Measurements from ENCODE around the gene KIF13A.
"Not testable (repeated sequence)": the region's sequence is repeated elsewhere in the genome, so short reads cannot be mapped to it uniquely, and the experiment has no call there.

The KIF13A gene

DNA sequence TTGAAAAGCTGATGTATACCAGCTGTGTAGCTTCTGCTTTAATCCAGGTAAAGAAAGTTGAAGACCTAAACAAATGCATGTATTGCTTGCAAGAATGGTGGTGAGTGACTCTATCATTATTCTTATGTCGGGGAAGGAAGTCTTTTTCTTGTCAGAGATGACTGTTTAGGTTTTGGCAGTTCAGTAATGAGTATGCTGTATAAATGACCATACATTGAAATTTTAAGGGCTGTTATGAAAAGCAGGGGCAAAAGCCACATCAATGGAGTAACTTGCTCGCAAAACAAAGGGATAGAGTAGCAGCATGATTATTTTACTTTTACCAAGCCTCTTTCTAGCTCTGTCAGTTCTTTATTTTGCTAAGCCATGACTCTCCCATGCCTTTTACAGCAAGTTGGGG, 224.8 kb downstream of the KIF13A start:
- DNase-seq: no peak

DNA sequence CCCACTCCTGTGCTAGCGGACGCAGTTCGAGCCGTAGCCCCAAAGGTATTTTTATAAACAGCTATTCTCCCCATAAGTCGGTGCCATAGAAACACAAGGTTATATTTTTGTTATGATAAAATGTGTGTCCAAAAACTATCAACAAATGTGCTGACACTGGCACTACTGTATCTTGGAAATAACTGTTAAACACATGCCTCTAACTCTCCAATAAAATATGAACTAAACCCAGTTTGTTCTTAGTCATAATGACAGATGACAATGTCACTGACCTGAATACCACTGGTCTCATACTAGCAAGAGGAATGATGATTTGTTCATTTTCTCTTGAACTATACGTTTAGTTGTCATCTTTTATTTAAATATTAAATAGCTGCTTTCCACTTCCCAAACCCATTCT, 229.3 kb downstream of the KIF13A start:
- no peak for DNase-seq

DNA sequence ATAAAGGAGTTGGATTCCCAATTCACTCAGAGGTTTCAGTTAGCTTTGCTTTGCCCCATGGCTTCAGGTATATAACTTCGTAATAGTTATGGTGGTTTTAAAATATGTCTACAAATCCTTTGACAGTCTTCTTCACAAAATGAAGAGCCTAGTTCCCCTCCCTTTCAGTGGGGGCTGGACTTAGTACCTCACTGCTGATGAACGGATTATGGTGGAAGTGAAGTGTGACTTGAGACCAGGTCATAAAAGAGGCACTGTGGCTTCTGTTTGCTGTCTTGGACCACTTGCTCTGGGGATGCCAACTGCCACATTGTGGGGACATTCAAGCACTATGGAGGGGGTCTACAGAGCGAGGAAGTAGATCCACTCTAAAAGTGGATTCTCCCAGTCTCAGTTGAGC, 233.2 kb downstream of the KIF13A start:
- DNase-seq: no peak

DNA sequence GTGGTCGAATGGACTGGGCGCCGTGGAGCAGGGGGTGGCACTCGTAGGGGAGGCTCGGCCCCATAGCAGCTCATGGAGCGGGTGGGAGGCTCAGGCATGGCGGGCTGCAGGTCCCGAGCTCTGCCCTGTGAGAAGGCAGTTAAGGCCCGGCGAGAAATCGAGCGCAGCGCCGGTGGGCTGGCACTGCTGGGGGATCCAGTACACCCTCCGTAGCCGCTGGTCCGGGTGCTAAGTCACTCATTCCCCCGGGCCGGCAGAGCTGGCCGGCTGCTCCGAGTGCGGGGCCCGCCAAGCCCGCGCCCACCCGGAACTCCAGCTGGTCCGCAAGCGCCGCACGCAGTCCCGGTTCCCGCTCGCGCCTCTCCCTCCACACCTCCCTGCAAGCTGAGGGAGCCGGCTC, 242.1 kb downstream of the KIF13A start:
- not testable (repeated sequence) for DNase-seq

DNA sequence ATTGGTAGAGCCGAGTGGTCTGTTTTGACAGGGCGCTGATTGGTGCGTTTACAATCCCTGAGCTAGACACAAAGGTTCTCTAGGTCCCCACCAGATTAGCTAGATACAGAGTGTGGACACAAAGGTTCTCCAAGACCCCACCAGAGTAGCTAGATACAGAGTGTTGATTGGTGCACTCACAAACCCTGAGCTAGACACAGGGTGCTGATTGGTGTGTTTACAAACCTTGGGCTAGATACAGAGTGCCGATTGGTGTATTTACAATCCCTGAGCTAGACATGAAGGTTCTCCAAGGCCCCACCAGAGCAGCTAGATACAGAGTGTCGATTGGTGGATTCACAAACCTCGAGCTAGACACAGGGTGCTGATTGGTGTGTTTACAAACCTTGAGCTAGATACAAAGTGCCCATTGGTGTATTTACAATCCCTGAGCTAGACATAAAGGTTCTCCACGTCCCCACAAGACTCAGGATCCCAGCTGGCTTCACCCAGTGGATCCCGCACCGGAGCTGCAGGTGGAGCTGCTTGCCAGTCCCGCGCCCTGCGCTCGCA, 242.6 kb downstream of the KIF13A start:
- DNase-seq: not testable (repeated sequence)

DNA sequence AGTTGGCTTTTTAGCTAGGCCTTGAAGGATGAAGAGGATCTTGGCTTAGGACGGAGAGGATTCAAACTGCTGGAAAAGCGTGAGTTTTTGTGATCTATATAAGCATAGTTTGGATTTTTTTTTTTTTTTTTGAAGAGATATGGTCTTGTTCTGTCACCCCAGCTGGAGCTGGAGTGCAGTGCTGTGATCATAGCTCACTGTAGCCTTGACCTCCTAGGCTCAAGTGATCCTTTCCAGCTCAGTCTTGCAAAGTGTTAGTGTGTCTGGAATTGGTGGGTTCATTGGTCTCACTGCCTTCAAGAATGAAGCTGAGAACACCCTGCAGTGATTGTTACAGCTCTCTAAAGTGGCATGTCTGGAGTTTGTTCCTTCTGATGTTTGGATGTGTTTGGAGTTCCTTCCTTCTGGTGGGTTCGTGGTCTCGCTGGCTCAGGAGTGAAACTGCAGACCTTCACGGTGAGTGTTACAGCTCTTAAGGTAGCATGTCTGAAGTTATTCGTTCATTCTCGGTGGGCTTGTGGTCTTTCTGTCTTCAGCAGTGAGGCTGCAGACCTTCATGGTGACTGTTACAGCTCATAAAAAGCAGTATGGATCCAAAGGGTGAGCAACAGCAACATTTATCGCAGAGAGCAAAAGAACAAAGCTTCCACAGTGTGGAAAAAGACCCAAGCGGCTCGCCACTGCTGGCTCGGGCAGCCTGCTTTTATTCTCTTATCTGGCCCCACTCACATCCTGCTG, 243.2 kb downstream of the KIF13A start:
- no peak for DNase-seq

DNA sequence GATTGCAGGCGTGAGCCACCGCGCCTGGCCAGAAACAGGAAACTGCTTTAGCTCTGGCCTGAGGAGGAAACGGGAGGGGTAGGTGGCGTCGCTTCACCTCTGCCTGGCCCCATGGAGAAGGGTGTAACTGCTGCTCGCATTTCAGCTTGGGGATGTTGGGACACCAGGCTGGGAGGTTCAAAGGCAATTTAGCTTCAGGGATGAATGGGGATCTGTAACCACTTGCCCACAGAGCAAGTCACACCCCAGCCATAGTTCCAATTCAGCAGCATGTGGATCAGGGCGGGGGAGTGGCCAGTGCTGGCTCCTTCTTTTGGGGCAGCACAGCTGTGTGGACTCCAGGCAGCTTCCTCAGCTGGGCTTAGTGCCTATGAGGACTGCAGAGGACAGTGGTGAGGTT, 245.9 kb downstream of the KIF13A start:
- no peak for DNase-seq

DNA sequence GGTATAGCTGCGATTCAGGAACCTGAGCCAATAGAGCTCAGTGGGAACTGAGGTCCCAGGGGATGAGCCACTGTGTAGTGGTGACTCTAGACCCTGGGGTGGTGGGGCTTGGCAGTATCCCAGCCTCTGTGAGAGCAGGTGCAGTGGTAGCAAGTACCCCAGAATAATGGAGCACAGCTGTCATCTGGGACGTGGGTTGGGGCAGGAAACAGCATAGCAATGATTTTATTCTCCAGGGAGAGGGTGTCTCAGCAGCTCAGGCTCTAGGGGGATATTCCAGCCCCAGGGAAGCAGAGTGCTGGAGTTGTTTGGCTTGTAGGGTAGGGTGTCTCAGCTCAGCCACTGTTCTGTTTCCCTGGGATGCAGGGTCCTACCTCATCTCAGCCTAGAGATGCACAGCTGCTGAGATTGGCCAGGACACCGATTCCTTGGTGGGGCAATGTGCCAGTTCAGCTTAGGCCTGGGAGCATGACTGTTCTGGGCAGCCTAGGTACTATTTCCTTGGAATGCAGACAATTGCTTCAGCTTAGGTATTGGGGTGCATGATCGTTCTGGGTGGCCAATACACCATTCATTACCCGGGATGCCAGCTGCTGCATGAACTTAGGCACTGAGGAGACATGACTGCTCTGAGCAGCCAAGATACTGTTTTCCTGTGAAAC, 246.7 kb downstream of the KIF13A start:
- peak; percentile 14 to 83 for DNase-seq

DNA sequence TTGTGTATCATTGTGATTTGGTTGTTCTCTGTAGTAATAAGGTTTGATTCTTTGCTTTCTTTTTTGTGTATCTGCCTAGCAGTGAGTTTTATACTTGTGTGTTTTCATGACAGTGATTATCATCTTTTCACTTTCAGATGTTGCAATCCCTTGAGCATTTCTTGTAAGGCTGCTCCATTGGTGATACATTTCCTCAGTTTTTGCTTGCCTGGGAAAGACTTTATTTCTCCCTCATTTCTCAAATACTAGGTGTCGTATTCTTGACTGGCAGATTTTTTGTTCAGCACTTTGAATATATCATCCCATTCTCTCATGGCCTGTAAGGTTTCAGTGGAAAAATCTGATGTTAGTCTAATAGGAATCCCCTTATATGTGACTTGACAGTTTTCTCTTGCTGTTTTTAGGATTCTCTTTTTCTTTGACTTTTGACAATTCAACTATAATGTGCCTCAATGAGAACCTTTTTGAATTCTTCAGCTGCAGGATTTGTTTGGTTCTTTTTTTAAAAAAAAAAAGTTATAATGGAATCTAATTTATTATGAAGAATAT, 249.7 kb downstream of the KIF13A start:
- DNase-seq: no peak

DNA sequence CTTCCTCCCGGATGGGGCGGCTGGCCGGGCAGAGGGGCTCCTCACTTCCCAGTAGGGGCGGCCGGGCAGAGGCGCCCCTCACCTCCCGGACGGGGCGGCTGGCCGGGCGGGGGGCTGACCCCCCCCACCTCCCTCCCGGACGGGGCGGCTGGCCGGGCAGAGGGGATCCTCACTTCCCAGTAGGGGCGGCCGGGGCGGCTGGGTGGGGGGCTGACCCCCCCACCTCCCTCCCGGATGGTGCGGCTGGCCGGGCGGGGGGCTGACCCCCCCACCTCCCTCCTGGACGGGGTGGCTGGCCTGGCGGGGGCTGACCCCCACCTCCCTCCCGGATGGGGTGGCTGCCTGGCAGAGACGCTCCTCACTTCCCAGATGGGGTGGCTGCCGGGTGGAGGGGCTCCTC, 252.1 kb downstream of the KIF13A start:
- not testable (repeated sequence) for DNase-seq

DNA sequence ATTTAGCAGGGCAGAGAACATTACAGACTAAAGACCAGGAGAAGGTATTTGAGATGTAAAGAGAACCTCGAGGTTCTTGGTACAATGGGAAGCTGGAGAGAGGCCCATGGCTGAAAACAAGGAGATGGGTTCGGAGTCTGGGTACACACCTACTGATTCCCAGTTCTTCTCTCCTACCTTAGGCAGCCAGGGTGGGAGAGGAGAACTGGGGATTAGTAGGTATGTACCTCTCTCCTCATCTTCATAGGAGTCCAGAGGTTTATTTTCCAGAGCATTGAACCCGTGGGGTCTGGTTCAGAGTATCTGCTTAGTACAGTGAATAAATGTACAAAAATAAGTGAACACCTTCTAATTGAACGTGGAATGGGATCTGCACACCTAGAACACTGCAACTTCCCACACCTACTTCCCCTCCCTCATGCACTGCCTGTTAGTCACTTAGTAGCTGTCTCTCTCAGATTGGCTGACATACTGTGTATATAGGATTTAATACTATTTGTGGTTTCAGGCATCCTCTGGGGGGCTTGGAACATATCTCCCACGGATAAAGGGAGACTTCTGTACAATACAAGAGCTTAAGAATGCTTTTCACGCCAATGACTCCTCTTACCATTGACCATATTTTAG, 257.2 kb downstream of the KIF13A start:
- no peak for DNase-seq

DNA sequence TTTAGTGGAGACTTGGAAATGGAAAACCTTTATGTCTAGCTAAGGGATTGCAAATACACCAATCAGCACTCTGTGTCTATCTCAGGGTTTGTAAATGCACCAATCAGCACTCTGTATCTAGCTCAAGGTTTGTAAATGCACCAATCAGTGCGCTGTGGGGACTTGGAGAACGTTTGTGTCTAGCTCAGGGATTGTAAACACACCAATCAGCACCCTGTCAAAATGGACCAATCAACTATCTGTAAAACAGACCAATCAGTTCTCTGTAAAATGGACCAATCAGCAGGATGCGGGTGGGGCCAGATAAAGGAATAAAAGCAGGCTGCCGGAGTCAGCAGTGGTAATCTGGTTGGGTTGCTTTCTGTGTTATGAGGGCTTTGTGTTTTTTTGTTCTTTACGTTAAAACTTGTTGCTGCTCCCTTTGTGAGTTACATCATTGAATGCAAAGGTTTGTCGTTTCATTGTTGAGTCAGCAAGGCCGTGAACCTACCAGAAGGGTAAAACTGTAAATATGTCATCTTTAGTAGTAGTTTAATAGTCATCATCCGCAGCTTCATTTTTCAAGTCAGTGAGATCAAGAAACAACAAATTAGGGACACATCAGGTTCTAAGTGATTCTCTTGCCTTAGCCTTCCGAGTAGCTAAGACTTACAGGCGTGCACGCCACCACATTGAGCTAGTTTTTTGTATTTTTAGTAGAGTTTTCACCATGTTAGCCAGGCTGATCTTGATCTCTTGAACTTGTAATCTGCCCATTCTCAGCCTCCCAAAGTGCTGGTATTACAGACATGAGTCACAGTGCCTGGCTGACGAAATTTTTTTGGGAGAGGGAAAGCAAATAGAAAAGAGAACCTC, 258.0 kb downstream of the KIF13A start:
- DNase-seq: no peak

DNA sequence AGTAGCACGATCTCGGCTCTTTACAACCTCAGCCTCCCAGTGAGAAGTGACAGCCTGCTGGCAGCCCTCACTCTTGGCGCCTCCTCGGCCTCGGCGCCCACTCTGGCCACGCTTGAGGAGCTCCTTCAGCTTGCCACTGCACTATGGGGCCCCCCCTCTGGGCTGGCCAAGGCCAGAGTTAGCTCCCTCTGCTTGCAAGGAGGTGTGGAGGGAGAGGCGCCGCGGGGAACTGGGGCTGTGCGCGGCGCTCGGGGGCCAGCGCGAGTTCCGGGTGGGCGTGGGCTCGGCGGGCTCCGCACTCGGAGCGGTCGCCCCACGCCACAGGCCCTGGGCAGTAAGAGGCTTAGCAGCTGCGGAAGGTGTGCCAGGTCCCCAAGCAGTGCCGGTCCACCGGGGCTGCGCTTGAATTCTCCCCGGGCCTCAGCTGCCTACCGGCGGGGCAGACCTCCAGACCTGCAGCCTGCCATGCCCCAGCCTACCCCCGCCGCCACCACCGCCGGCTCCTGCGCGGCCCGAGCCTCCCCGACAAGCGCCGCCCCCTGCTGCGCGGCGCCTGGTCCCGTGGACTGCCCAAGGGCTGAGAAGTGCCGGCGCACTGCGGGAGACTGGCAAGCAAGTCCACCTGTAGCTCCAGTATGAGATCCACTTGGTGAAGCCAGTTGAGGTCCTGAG, 258.7 kb downstream of the KIF13A start:
- DNase-seq: no peak

DNA sequence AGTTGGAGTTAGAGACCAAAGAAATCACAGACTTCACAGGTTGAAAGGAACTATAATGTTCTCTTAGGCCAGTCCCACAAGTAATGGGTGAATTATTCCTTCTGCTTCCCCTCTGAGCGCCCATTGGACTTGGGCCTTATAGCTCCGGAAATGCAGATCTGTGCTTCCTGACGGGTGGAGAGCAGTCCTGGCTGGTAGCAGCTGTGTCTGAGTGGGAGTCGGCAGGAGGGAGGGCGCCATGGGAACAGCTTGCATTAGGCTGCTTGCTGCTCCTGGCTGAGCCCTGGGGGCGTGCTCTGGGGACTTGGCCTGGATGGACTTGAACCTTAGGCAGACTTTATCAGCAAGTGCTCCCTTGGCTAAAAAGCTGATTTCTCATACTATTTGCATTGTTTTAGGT, 262.4 kb downstream of the KIF13A start:
- peak; percentile 68 to 89 for DNase-seq

DNA sequence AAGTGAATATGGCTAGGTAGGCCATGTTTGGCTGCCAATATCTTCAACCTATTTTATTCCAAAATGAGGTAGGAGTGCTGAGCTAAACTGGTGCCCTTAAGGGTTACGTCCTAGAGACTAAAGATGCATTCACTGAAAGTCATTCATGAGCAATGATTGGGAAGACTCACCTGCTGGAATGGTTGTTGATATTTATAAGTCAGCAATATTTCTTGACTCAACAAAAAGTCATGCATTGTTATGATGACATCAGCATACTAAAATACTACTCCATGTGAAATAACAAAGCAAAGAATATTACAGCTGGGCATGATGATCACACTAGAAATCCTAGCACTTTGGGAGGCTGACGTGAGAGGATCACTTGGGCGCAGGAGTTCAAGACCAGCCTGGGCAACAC, 263.1 kb downstream of the KIF13A start:
- no peak for DNase-seq

DNA sequence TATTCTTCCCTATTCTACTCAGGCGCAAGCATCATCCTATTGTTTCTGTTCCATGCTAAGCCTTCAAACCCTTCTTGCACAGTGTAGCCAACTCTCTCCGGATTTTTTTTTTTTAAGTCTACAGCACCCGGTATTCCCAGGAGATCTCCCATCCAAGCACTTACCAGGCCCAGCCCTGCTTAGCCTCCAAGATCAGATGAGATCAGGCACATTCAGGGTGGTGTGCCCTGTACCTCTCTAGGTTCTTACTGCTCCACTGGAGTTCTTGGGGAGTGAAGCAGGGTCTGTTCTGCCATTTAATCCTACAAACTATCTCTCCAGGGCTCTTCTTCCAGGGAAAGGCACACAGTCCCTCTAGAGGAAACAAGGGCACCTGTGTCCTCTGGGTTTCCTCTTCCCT, 265.8 kb downstream of the KIF13A start:
- no peak for DNase-seq

DNA sequence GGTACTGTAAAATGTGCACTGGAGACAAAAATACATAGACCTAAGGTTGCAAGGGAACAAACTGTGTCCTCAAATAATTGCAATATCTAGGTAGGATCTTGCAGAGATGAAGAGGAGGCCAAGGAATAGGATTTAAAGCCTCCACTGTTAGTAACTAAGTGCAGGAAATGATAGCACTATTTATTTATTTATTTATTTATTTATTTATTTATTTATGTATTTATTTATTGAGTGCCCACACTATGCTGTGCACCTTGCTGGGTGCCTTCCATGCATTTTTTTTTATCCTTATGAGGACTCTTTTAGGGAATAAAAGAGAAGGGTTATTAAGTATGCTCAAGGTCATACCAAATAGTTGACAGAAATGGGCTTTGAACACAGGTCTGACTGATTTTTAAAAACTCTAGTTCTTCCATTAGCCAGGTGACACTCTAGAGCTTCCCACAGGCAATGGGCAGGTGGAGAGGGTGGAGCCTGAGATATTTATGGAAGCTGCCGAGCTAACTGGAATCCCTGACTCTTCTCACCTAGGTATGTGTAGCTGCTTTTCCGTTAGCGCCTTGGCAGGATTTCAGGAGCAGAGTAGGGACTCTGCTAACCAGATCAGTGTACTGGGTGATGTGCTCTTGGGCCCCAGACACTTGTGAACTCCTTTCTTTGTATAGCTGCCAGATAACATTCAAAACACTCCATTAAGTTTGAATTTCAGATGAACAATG, 268.0 kb downstream of the KIF13A start:
- DNase-seq: no peak

DNA sequence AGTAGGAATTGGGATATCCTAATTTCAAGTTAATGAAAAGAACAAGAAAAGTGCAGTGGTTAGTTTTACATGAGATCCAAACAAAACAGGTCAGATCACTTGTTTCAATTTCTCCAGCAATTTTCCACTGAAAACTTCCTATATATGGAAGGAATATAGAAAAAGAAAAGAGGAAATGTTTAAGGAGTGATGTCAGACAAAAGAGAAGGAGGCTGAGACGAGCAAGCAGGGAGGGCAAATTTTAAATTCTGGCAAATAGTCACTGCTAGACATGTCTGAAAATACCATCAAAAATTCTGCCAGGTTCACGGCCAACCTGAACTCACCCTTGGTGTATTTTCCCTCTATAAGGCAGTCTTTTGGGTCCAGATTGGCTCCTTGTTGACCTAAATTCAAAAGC, 271.2 kb downstream of the KIF13A start:
- no peak for DNase-seq

DNA sequence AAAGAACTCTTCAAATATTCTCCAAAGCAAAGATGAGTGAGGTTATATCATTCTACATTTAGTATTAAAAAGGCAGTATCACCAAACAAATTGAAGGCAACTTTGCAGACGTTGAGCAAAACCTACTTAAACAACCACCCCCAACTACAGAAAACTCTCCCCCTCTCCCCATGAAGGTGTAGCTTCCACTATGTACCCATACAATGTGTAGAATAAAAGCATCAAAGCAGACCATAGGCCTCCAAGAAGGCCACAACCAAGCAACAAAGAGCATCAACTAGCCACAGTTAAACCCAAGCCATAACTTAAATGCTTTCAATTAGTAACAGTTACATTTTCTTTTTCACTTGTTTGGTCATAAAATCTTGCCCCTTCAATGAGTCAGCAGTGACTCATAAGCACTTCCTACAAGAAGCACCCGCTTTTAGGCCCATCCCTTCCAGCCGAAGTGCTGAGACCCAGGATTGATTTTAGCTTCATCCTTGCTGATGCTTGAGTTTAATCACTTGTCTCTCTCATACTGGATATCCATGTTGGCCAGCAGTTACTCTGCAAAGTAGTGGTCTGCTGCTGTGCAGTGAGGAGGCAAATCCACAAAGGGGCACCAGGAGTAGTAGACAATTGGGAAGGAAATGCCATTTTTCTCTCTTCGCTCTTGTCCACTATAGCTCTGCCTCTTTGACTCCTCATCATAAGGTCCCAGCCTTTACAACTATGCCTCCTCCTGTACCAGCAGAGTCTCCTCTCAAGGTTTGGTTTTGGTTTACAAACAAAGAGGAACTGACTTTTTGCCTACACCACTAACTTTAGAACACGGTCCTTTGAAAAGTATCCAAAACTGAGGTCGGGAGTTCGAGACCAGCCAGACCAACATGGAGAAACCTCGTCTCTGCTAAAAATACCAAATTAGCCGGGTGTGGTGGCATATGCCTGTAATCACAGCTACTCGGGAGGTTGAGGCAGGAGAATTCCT, 272.3 kb downstream of the KIF13A start:
- DNase-seq: no peak

DNA sequence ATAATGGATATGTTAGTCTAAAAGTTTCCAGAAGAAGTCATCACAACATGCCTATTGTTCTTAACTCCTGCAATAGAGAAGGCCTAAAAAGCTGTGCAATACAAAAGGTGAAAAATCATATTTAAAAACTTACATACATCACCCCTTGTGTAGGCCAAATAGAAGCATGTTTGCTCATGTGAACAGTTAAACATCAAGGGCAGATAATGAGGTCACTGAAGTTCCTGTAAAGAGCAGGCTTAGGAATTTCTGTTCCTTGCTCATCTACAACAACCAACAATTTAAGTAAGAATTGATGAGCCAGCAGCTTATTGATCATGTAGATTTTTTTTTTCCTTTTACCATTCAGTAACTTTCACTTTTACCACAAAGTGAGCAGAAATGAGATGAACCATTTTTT, 273.3 kb downstream of the KIF13A start:
- no peak for DNase-seq
